Astrocyte (in vitro differentiated cells and primary cell): Measurements from ENCODE around the gene CORO7. TPM values are rescaled to one million over a fixed set of nuclear protein-coding genes. Genes with fewer than 3 reads are reported as not detected.

Experiments
- DNase-seq: peaks from one replicate; pipeline ENCODE4 v3.0.0-alpha.2; 2010; ENCODE audit warnings: low read depth
- FAIRE-seq: peaks from 2 replicates; lab custom pipeline; 2011; peaks lifted over from hg19 to GRCh38; lab: Jason Lieb, UNC
- H2AFZ ChIP-seq: 2 replicates; pipeline ENCODE4 v1.6.0; 2012; ENCODE audit warnings: low read depth, low read length, inconsistent platforms
- H3K27ac ChIP-seq: 2 replicates; pipeline ENCODE4 v1.5.1; 2011; ENCODE audit warnings: low read depth, low read length, inconsistent platforms
- H3K27me3 ChIP-seq: 2 replicates; pipeline ENCODE4 v1.6.0; 2011; ENCODE audit warnings: low read length, inconsistent platforms; ENCODE audit not compliant: insufficient read depth
- H3K36me3 ChIP-seq: 2 replicates; pipeline ENCODE4 v1.5.1; 2011; ENCODE audit warnings: low read length, inconsistent platforms; ENCODE audit not compliant: insufficient read depth
- H3K4me1 ChIP-seq: 2 replicates; pipeline ENCODE4 v1.5.1; 2011; ENCODE audit warnings: low read length, inconsistent platforms; ENCODE audit not compliant: insufficient read depth
- H3K4me2 ChIP-seq: 2 replicates; pipeline ENCODE4 v1.6.0; 2012; ENCODE audit warnings: low read length, inconsistent platforms
- H3K4me3 ChIP-seq: 2 replicates; pipeline ENCODE4 v1.5.1; 2011; ENCODE audit warnings: low read depth, mild to moderate bottlenecking, low read length, inconsistent platforms; ENCODE audit not compliant: insufficient read depth
- H3K79me2 ChIP-seq: 2 replicates; pipeline ENCODE4 v1.6.0; 2012; ENCODE audit warnings: mild to moderate bottlenecking, low read length, inconsistent platforms; ENCODE audit not compliant: insufficient read depth
- H3K9ac ChIP-seq: 2 replicates; pipeline ENCODE4 v1.6.0; 2012; ENCODE audit warnings: mild to moderate bottlenecking, low read length, inconsistent platforms
- H3K9me3 ChIP-seq: 2 replicates; pipeline ENCODE4 v1.5.1; 2012; ENCODE audit warnings: low read depth, mild to moderate bottlenecking, low read length, inconsistent platforms; ENCODE audit not compliant: insufficient read depth
- H4K20me1 ChIP-seq: 2 replicates; pipeline ENCODE4 v1.6.0; 2012; ENCODE audit warnings: low read length, inconsistent platforms; ENCODE audit not compliant: insufficient read depth
- H3K27ac Mint-ChIP-seq: one replicate; pipeline ENCODE4 v1.8.0; 2021; ENCODE audit warnings: mild to moderate bottlenecking, mixed read lengths; ENCODE audit not compliant: unreplicated experiment
- H3K27me3 Mint-ChIP-seq: one replicate; pipeline ENCODE4 v1.8.0; 2021; ENCODE audit warnings: low read depth, mixed read lengths; ENCODE audit not compliant: unreplicated experiment
- H3K36me3 Mint-ChIP-seq: one replicate; pipeline ENCODE4 v1.8.0; 2021; ENCODE audit warnings: low read depth, mixed read lengths; ENCODE audit not compliant: unreplicated experiment
- H3K4me1 Mint-ChIP-seq: one replicate; pipeline ENCODE4 v1.8.0; 2021; ENCODE audit warnings: low read depth, mixed read lengths; ENCODE audit not compliant: unreplicated experiment
- H3K4me3 Mint-ChIP-seq: one replicate; pipeline ENCODE4 v1.8.0; 2021; ENCODE audit warnings: mild to moderate bottlenecking, moderate library complexity, mixed read lengths; ENCODE audit not compliant: unreplicated experiment
- H3K9me3 Mint-ChIP-seq: one replicate; pipeline ENCODE4 v1.8.0; 2021; ENCODE audit warnings: mild to moderate bottlenecking, mixed read lengths; ENCODE audit not compliant: unreplicated experiment
- CTCF ChIP-seq: IDR thresholded peaks from 2 replicates; pipeline ENCODE4 v1.5.1; 2011; ENCODE audit warnings: low read depth, mild to moderate bottlenecking, inconsistent platforms, low read length, moderate library complexity; ENCODE audit not compliant: insufficient read depth
- EZH2 ChIP-seq: IDR thresholded peaks from 2 replicates; pipeline ENCODE4 v1.6.1; 2012; ENCODE audit warnings: mild to moderate bottlenecking, low read length, inconsistent platforms; ENCODE audit not compliant: insufficient read depth
- total RNA-seq: library from RNA; stranded (reverse); gene quantifications from 2 replicates; pipeline ENCODE4 v1.2.1, GENCODE V29; 2021

CORO7 gene
- total RNA-seq, 1 donor from 2014 or later, result 26.4 TPM

GRCh38 chr16:4376893-4377572 lies 39.4 kb downstream of the CORO7 start:
- Histone ChIP-seq H3K79me2 (peaks cover 84% of the 10 kb centered on the region), H3K9me3 (no peaks in the 10 kb centered on the region), H3K4me3 (no peak overlapping the region), H3K27ac (peak overlapping the region; percentile 81), H3K36me3 (no peaks in the 10 kb centered on the region), H2AFZ (no peak overlapping the region), H3K9ac (peak overlapping the region; percentile 70), H3K4me1 (peaks cover 67% of the 10 kb centered on the region), H3K27me3 (no peaks in the 10 kb centered on the region), H4K20me1 (peaks cover 84% of the 10 kb centered on the region), H3K4me2 (peak overlapping the region; percentile 82)
- DNase-seq, result no peak
- no peak for FAIRE-seq
- Mint-ChIP-seq H3K9me3 (no peaks in the 10 kb centered on the region), H3K4me1 (peaks cover 16% of the 10 kb centered on the region), H3K4me3 (peak overlapping the region; percentile 54), H3K27ac (no peak overlapping the region), H3K27me3 (no peaks in the 10 kb centered on the region), H3K36me3 (peaks cover 2% of the 10 kb centered on the region)
- no peak for TF ChIP-seq EZH2
- TF ChIP-seq CTCF, result no peak

GRCh38 chr16:4376126-4376892 lies 40.1 kb downstream of the CORO7 start:
- no peaks in the 10 kb centered on the region for H3K27me3 Mint-ChIP-seq
- no peaks in the 10 kb centered on the region for H3K9me3 ChIP-seq
- H3K27ac ChIP-seq, result peak overlapping the region; percentile 81
- no peaks in the 10 kb centered on the region for H3K27me3 ChIP-seq
- DNase-seq, result peak; percentile 78
- peak overlapping the region; percentile 20 for H3K4me3 ChIP-seq
- TF ChIP-seq CTCF, result no peak
- no peak for TF ChIP-seq EZH2
- peaks cover 79% of the 10 kb centered on the region for H4K20me1 ChIP-seq
- no peak overlapping the region for H3K4me3 Mint-ChIP-seq
- H3K27ac Mint-ChIP-seq, result no peak overlapping the region
- peaks cover 18% of the 10 kb centered on the region for H3K4me1 Mint-ChIP-seq
- no peaks in the 10 kb centered on the region for H3K36me3 ChIP-seq
- no peak for FAIRE-seq
- H3K4me2 ChIP-seq, result peak overlapping the region; percentile 82
- H3K4me1 ChIP-seq, result peaks cover 70% of the 10 kb centered on the region
- peak overlapping the region; percentile 70 for H3K9ac ChIP-seq
- H3K79me2 ChIP-seq, result peaks cover 86% of the 10 kb centered on the region
- H3K36me3 Mint-ChIP-seq, result peaks cover 2% of the 10 kb centered on the region
- no peak overlapping the region for H2AFZ ChIP-seq
- no peaks in the 10 kb centered on the region for H3K9me3 Mint-ChIP-seq
